DMS53 (cell line): ENCODE measurements around the gene REXO5.
"Not testable (repeated sequence)": the region's sequence is repeated elsewhere in the genome, so short reads cannot be mapped to it uniquely, and the experiment has no call there.

Experiments used
- DNase-seq: peaks from one replicate; lab custom pipeline; 2025; lab: John Stamatoyannopoulos, UW

Gene REXO5

GRCh38 chr16:20849589-20850390, 43.5 kb downstream of the REXO5 start:
- peak; percentile 64 for DNase-seq

DNA sequence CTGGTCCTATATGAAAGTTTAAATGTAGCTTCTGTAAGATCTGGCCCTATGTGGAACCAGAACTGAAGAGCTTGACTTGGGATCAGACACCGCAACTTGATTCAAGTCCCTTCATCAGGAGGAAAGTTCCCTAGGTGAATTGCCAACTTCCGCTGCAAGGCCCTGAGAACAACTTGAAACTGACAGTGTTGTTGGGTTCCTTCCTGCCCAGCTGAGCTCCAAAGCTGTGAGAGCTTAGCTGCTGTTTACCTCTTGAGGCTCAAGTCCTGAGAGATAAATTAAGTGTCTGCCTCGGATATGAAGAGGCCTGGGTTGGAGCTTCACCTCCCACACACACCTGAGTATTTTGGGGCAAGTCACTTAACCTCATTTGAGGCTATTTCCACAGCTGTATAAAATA, 44.7 kb downstream of the REXO5 start:
- no peak for DNase-seq

DNA sequence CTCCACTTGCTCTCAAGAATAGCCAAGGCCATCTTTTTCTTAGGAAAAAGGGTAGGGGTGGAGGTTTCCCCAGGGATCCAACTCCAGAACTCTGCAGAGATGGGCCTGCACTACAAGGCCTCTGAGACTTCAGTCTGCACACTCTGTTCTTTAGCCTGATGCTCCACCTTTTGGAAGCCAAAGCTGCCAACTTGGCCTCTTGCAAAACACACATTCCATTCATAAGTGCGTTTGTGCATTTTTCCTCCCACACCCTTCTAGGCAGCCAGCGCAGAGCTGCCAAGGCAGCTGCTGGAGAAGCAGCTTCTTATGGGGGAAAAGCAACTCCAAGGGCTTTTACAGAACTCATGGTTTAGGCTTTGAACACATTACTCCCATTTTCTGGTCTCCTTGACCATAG, 45.3 kb downstream of the REXO5 start:
- DNase-seq, result no peak

GRCh38 chr16:20853143-20853542, 46.8 kb downstream of the REXO5 start:
- DNase-seq, result no peak

GRCh38 chr16:20853981-20854620, 47.8 kb downstream of the REXO5 start:
- no peak for DNase-seq

DNA sequence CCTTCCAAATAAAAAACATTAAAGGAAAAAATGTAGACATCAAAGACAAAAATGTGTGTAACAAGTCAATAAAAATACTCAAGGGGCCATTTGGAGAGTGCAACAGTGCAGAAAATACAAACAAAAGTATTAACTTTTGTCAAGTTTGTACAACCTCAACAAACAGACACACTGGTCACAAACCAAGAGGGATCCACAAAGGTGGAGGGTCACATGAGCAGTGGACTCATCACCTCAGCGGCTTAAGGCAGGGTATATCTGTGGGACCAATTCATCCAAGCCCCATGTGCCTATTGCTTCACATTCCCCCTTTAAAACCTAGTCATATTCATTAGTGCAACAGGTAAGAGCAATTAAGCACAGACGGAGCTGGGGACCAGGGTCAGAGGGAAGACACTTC, 48.6 kb downstream of the REXO5 start:
- DNase-seq, result peak; percentile 62

- DNase-seq, result no peak
Measured at GRCh38 chr16:20857281-20857680, 51.0 kb downstream of the REXO5 start.

DNA sequence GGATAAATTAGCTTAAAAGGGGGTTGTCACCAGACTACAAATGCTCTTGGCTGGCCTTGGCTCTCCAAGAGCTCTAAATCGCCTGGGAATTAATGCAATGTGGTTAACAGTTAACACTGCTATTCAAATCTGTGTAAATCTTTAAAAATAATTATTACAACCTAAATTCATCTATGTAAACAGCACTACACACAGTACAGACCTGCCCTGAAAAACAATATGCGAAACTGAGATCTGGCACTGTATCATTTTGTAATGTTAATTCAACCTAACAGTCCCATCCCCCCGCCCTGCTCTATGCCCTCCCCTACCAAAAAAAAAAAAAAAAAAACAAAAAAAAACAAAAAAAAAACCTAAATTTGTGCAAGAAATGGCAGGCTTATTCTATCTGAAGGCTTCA, 52.9 kb downstream of the REXO5 start:
- no peak for DNase-seq

DNA sequence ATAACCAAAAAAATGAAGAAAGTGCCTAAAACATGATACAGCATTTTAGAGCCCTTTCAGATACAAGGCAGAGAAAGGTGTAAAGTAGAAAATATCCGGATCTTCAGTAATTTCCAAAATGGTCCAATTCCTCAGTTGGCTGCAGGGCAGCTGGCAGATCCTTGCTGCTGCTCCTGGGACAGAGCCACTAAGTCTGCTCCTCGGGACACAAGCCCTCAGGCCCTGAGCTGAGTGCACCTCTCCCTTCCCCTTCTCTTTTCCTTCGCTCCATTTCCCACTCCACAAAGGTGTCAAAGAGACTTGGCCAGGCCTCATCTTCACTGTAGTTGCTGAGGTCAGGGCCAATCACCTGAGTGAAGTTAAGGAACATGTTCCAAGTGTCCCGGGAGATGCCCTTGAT, 53.4 kb downstream of the REXO5 start:
- no peak for DNase-seq

DNA sequence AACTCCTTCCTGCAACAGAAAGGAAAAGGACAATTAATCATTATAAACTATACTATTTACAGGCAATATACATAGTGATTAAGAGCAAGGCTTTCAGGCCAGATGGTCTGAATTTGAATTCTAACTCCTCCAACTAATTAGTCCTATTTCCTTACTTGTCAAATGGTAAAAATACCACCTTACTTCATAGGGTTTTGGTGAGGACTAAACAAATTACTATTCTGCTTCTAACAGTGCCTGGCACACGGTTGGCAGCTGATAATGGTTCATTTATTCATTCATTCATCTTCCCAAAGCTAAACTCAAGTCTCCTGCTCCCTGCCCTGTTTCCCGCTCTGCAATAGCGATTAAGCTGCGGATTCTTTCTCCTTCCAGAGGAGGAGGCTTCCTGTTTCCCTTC, 54.0 kb downstream of the REXO5 start:
- DNase-seq, result no peak

- not testable (repeated sequence) for DNase-seq
Measured at GRCh38 chr16:20860995-20861394, 54.7 kb downstream of the REXO5 start.

DNA sequence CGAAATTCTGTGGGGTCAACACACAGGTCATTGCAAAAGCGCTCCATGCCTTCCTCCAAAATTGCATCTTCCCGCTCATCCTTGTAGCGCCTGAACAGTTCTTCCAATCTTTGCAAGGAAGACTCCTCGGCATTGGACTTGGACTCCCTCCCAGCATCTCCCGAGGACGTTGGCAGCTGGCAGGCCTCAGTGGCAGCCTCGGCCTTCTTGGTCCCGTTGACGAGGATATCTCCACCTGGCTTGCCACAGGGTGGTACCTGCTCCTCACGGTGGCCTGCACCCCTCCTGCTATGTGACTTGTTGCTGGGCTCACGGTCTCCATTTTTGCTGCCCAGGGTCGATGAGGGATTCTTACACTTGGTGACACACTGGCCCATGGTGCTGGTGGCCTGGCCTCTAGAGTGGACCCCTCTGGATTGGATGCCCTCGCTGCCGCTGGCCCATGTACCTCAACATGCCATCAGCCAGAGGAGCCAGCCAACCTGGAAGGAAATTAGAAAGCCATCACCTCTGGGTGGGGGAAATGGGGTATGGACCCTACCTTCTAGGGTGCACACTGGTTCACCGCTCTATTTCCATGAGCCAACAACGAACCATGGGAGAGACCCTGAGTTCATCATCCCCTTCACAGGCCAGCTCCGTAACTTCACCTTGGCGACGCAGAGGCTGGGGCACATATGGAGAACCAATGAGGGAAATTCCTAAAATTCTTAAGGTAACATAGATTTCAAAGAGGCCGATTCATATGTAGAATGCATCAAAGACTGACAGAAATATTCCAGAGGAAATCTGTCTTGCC, 56.0 kb downstream of the REXO5 start:
- DNase-seq, result no peak

DNA sequence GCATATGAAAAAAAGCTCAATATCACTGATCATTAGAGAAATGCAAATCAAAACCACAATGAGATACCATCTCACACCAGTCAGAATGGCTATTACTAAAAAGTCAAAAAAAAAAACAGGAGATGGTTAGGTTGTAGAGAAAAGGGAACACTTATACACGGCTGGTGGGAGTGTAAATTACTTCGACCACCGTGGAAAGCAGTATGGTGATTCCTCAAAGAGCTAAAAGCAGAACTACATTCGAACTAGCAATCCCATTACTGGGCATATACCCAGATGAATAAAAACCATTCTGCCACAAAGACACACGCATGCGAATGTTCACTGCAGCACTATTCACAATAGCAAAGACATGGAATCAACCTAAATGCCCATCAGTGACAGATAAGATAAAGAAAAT, 58.0 kb downstream of the REXO5 start:
- DNase-seq, result not testable (repeated sequence)

DNA sequence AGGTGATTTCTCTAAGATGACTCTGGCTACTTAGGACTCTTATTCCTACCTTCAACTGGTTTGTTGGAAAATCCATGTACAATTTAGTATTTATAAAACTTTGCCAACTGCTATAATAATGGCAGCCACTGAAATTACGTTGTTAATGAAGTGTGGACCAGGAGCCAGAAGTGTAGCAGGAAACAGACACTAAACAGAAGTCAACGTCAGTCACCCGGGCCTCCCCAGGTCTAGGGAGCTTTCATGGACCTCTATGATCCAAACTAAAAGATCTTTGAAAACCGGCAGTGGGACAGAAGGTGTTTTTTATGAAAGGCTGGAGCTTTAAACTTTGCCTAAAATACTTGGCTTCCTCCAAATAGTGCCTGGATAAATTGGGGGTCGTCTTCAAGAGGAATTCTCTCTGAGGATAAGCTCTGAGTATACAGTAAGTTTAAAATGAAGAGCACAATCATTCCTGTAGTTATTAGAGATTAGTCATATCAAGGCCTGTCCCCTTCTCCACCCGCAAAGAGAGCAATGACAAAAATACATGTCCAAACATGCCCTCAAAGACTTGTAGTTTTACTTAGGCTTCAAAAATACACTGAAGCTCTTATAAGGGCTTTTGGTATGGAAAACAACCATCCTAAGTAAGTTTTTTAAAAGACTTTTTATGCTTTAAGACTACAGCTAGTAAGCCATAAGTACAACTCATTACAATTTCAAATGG, 59.2 kb downstream of the REXO5 start:
- no peak for DNase-seq

- peak; percentile 11 for DNase-seq
Measured at GRCh38 chr16:20866145-20866772, 59.9 kb downstream of the REXO5 start.

DNA sequence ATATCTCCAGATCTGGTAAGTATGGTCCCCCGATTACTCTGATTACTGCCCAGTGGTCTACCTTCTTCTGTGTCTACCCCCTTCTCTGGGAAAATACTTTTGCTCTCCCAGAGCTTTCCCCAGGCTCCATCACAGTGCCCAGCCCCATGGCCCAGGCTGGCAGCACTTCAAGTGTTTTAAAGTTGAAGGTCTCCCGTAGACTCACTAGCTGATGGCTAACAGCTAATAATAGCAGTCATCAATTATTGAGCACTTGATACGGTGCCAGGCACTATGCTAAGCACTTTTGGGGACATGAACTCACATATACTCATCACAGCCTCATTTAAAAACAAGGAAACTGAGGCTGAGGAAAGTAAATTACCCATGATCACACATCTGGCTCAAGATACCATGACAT, 60.5 kb downstream of the REXO5 start:
- no peak for DNase-seq

GRCh38 chr16:20867585-20867984, 61.3 kb downstream of the REXO5 start:
- DNase-seq, result no peak

DNA sequence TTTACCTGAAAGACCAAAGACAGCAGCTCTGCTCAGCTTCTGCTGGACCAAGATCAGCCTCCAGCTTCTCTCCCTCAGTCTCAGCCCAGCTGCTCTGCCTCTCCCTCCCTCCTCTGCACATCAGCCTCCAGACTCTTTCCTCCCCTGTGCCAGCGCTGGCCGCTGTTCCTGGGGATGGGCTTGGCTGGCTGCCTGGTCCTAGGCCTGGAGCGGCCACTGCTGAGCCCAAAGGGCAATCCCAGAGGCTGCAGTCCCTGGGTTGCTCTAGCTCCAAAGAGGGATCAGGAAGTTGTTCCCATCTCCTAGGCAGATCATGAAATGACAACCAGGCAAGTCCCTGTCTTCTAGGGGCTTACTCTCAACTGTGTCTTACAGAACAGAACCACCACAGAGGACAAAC, 62.6 kb downstream of the REXO5 start:
- DNase-seq, result no peak

GRCh38 chr16:20870122-20870820, 63.9 kb downstream of the REXO5 start:
- DNase-seq, result no peak

DNA sequence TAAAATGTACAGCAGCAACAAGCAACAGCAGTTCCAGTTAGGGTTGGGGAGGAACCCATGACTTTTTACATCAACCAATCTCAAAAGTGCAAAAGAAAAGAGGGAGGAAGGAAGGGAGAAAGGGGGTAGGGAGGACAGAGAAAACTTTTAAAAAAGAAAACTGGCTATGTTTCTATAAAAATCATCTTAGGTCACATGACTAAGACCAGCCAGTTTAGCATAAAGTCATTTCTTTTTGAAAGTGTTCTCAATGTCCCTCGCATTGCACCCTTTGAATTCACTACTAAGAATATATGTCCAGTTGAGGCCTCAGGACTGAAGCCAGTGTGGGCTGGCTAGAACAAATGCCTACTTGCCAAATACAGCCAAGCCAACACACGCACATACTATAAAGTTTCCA, 64.9 kb downstream of the REXO5 start:
- DNase-seq, result no peak
